Skin of body (tissue), 2 donors: Measurements from ENCODE around the gene PCDHGA6. TPM values are rescaled to one million over a fixed set of nuclear protein-coding genes. Genes with fewer than 3 reads are reported as not detected.
"Not testable (repeated sequence)": the region's sequence is repeated elsewhere in the genome, so short reads cannot be mapped to it uniquely, and the experiment has no call there.

ENCODE experiments used
- DNase-seq: peaks from one replicate; lab custom pipeline; 2025; lab: John Stamatoyannopoulos, UW
- total RNA-seq: library from RNA; depleted of rRNA; stranded (reverse); fragments of >200 nt; gene quantifications from one replicate; pipeline ENCODE4 v1.2.3, GENCODE V29; 2014

Gene PCDHGA6
- 3.6 TPM for total RNA-seq

GRCh38 chr5:141373673-141374317 is at the start of gene PCDHGA6:
Gene PCDHGA6 (plus strand): TSS chr5:141373891. CDS start chr5:141374084, 193 bp downstream.
- no peak for DNase-seq

- no peak for DNase-seq
Observed at GRCh38 chr5:141326088-141326854, 47.4 kb upstream of the PCDHGA6 start.

GRCh38 chr5:141328231-141328630 is 45.5 kb upstream of the PCDHGA6 start:
- DNase-seq: no peak

- DNase-seq: no peak
Observed at GRCh38 chr5:141330299-141331080, 43.2 kb upstream of the PCDHGA6 start, which contains the start of gene PCDHGA1. Gene PCDHGA1 (plus strand): TSS chr5:141330514.

GRCh38 chr5:141332571-141332970 is 41.1 kb upstream of the PCDHGA6 start:
- not testable (repeated sequence) for DNase-seq

GRCh38 chr5:141338538-141339306 is 35.0 kb upstream of the PCDHGA6 start, which contains the start of gene PCDHGA2:
Gene PCDHGA2 (plus strand): TSS chr5:141338760.
- DNase-seq: no peak

GRCh38 chr5:141340781-141341354 is 32.8 kb upstream of the PCDHGA6 start:
- DNase-seq: not testable (repeated sequence)

- no peak for DNase-seq
Observed at GRCh38 chr5:141342773-141343172, 30.9 kb upstream of the PCDHGA6 start.

- no peak for DNase-seq
Observed at GRCh38 chr5:141343242-141343952, 30.3 kb upstream of the PCDHGA6 start, which contains the start of gene PCDHGA3. Gene PCDHGA3 (plus strand): TSS chr5:141343829. CDS start chr5:141344034, 205 bp downstream.

- DNase-seq: no peak
Observed at GRCh38 chr5:141343953-141344463, 29.7 kb upstream of the PCDHGA6 start.

GRCh38 chr5:141345327-141345726 is 28.4 kb upstream of the PCDHGA6 start:
- DNase-seq: no peak

GRCh38 chr5:141346017-141346416 is 27.7 kb upstream of the PCDHGA6 start:
- not testable (repeated sequence) for DNase-seq

- DNase-seq: no peak
Observed at GRCh38 chr5:141349917-141350619, 23.6 kb upstream of the PCDHGA6 start, which contains the start of gene PCDHGB1. Gene PCDHGB1 (plus strand): TSS chr5:141350099. CDS start chr5:141350261, 162 bp downstream.

- DNase-seq: no peak
Observed at GRCh38 chr5:141351591-141351990, 22.1 kb upstream of the PCDHGA6 start.

- DNase-seq: no peak
Observed at GRCh38 chr5:141354900-141355469, 18.7 kb upstream of the PCDHGA6 start, which contains the start of gene PCDHGA4. Gene PCDHGA4 (plus strand): TSS chr5:141355021. CDS start chr5:141355108, 87 bp downstream.

- no peak for DNase-seq
Observed at GRCh38 chr5:141355641-141356040, 18.1 kb upstream of the PCDHGA6 start.

GRCh38 chr5:141356133-141356532 is 17.6 kb upstream of the PCDHGA6 start:
- DNase-seq: no peak

GRCh38 chr5:141356950-141357349 is 16.7 kb upstream of the PCDHGA6 start:
- DNase-seq: no peak
